ENCODE results near the gene ANKFY1.

DNA sequence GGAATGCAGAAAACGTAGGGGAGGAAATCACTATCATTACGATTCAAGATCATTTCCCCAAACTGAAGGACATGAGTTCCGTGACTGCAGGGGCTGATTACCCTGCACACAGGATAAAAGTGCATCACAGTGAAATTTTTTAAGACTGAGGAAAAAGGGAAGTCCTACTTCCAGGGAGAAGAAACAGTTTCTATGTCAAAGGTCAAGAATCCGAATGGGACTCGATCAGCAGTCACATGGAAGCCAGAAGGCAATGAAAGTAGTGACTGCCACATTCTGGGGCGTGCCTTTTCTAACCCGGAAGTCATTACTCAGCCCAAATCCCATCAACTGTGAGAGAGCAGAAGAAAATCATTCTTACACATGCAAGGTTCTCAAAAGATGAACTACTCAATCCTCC lies 133.1 kb downstream of the ANKFY1 start:
- TF ChIP-seq, protein P1, sequence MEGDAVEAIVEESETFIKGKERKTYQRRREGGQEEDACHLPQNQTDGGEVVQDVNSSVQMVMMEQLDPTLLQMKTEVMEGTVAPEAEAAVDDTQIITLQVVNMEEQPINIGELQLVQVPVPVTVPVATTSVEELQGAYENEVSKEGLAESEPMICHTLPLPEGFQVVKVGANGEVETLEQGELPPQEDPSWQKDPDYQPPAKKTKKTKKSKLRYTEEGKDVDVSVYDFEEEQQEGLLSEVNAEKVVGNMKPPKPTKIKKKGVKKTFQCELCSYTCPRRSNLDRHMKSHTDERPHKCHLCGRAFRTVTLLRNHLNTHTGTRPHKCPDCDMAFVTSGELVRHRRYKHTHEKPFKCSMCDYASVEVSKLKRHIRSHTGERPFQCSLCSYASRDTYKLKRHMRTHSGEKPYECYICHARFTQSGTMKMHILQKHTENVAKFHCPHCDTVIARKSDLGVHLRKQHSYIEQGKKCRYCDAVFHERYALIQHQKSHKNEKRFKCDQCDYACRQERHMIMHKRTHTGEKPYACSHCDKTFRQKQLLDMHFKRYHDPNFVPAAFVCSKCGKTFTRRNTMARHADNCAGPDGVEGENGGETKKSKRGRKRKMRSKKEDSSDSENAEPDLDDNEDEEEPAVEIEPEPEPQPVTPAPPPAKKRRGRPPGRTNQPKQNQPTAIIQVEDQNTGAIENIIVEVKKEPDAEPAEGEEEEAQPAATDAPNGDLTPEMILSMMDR (IDR thresholded peaks at IDR 0.05; ENCODE audit: low read depth, low read length, poor library complexity, severe bottlenecking) = no peak
- no peak for TF ChIP-seq EZH2phosphoT487 (IDR thresholded peaks at IDR 0.05; ENCODE audit: borderline replicate concordance, low read length)

All from DOHH2 (cell line).